IPS DF 19.7 (cell line): ENCODE results near the gene SLC45A1.
"Not testable (repeated sequence)": the region's sequence is repeated elsewhere in the genome, so short reads cannot be mapped to it uniquely, and the experiment has no call there.

ENCODE experiments used
- DNase-seq: peaks from one replicate; pipeline ENCODE4 v3.0.0-alpha.2; 2013; ENCODE audit warnings: low read depth, low spot score

Gene SLC45A1

GRCh38 chr1:8317647-8318381, at the start of gene SLC45A1:
SLC45A1 (plus strand) TSS chr1:8318114; CDS start chr1:8324330, 6,216 bp downstream.
- DNase-seq: no peak

GRCh38 chr1:8273036-8273435, 44.9 kb upstream of the SLC45A1 start:
- DNase-seq: no peak

DNA sequence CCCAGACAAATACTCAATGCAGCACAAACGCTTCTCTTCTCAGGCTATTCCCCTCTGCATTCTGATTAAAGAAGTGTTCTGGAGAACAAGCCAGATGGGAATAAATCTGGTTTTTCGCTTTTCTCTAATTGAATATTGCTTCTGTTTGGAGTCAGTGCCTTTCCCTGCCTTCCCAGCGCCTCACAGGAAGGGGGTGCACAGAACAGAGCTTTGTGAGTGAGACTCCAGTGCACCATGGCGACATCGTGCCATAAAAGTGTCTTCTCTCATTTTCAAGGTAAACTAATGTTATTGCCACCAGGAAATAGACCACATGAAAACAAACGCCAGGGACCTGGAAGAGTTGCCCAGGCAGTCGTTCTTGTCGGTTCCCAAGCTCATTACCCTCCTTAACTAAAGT, 43.6 kb upstream of the SLC45A1 start:
- no peak for DNase-seq

- DNase-seq: no peak
Observed at GRCh38 chr1:8276173-8276914, 41.6 kb upstream of the SLC45A1 start.

- no peak for DNase-seq
Observed at GRCh38 chr1:8276932-8277331, 41.0 kb upstream of the SLC45A1 start.

DNA sequence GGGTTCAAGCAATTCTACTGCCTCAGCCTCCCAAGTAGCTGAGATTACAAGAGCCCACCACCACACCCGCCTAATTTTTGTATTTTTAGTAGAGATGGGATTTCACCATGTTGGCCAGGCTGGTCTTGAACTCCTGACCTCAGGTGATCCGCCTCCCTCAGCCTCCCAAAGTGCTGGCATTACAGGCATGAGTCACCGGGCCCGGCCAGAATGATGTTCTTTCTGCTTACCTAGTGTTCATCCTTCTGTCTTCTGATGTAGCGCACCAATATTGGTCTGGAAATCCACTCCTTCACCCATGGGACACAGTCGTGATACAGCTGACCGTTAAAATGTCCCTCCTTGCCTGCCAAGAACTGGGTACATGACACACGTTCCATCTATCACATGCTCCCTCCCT, 39.2 kb upstream of the SLC45A1 start:
- not testable (repeated sequence) for DNase-seq

- DNase-seq: no peak
Observed at GRCh38 chr1:8281843-8282509, 35.9 kb upstream of the SLC45A1 start.

- DNase-seq: no peak
Observed at GRCh38 chr1:8283058-8283884, 34.6 kb upstream of the SLC45A1 start.

- DNase-seq: no peak
Observed at GRCh38 chr1:8284127-8284526, 33.8 kb upstream of the SLC45A1 start.

GRCh38 chr1:8285103-8285502, 32.8 kb upstream of the SLC45A1 start:
- no peak for DNase-seq

- DNase-seq: no peak
Observed at GRCh38 chr1:8285965-8286364, 31.9 kb upstream of the SLC45A1 start.

DNA sequence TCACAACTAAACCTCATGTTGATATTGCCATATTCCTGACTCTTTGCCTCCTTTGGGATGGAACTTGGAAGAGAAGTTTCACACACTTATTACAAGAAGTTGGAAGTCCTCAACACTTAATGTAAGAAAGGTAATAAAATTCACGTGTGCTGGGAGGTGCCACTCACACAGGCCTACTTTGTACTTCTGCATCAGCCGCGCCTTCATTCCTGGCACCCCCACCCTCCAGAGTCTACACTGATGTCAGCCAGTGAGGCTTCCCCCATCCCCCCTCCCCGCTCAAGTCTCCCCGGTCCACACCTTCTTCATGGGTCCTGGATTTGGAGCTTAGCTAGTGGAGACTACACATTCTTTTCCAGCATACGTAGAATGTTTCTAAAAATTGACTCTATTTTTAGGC, 24.8 kb upstream of the SLC45A1 start:
- no peak for DNase-seq

GRCh38 chr1:8293641-8294169, 24.2 kb upstream of the SLC45A1 start:
- DNase-seq: no peak

DNA sequence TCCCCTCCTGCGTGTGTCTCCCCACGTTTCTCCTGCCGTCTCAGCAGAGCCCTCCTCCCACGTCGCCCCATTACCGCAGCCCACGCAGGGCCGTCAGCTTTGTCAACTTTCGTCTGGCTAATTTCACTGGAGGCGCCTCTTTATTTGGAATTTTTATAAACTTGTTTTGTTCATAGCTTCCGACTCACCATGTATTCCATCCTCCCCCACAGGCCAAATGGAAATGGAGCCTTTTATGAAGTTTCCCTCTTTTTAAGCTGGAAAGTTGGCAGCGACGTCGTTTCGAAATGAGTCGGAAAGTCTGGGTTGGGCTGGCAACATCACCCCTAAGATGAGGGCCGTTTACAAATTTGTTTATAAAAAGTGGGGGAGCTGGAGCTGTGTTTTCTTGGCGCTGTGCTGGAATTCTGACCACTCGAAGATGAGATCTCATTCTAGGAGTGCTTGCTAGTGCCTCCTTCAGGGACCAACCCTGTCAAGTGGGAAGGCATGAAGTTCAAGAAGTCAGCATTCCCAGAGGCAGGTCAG, 23.7 kb upstream of the SLC45A1 start:
- no peak for DNase-seq

- DNase-seq: no peak
Observed at GRCh38 chr1:8297245-8297644, 20.7 kb upstream of the SLC45A1 start.

DNA sequence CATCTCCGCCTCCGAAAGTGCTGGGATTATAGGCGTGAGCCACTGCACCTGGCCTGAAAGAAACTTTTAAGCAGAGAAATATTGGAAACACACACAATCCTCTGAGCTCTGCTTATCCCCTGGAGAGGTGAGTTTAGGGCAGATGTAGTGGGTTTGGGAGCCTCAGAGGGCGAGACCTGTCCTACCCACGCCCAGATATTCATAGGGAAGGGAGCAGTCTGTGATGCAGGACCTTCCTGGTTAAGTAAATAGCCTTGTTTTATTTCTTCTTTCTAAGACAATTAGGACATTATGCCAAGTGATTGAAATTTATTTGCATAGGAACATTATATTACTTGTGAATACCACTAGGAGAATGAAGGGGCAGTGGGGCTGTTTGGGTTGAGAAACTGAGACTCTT, 18.0 kb upstream of the SLC45A1 start:
- DNase-seq: no peak

- no peak for DNase-seq
Observed at GRCh38 chr1:8302081-8302956, 15.6 kb upstream of the SLC45A1 start.

DNA sequence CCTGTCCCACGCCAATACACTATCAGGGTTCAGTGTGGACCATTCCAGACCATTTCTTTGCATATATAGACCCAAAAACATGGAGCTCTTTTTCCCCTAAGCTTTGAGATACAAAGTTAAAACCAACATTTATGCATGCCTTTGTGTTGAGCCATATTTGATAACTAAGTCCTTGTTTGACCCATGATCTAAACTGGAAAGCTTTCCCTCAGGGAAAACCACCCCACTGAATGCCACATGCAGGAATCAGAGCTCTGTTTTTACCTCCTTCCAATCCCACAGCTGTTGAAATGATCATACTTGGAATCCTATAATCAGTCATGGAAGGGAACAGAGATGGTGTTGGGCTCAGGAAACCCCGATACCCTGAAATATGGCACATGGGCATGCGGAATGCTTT, 14.8 kb upstream of the SLC45A1 start:
- no peak for DNase-seq

- DNase-seq: no peak
Observed at GRCh38 chr1:8303876-8304275, 14.0 kb upstream of the SLC45A1 start.

GRCh38 chr1:8307628-8308027, 10.3 kb upstream of the SLC45A1 start:
- DNase-seq: no peak
